HG03469 (cell line): ENCODE results near the gene HERC5.
"Not testable (repeated sequence)": the region's sequence is repeated elsewhere in the genome, so short reads cannot be mapped to it uniquely, and the experiment has no call there.

Experiments
- ATAC-seq: cut with Tn5 transposase; IDR thresholded peaks from one replicate; pipeline ENCODE4 v1.9.1; 2021; ENCODE audit warnings: mild to moderate bottlenecking, moderate library complexity, moderate number of reproducible peaks; ENCODE audit not compliant: unreplicated experiment

HERC5 gene

GRCh38 chr4:88447371-88448095, 9.4 kb upstream of the HERC5 start:
- ATAC-seq, result no peak

GRCh38 chr4:88448211-88448765, 8.6 kb upstream of the HERC5 start:
- ATAC-seq, result not testable (repeated sequence)

- no peak for ATAC-seq
These were observed 8.0 kb upstream of the HERC5 start for GRCh38 chr4:88448889-88449288.

- ATAC-seq, result no peak
These were observed 7.6 kb upstream of the HERC5 start for GRCh38 chr4:88449290-88449689.

- no peak for ATAC-seq
These were observed 5.7 kb upstream of the HERC5 start for GRCh38 chr4:88451205-88451604.

- no peak for ATAC-seq
These were observed 4.0 kb upstream of the HERC5 start for GRCh38 chr4:88452912-88453311.

GRCh38 chr4:88457307-88458103, 586 bp downstream of the HERC5 start:
- ATAC-seq, result peak; percentile 21

- no peak for ATAC-seq
These were observed 1.3 kb downstream of the HERC5 start for GRCh38 chr4:88458104-88458740.

- ATAC-seq, result no peak
These were observed 8.8 kb downstream of the HERC5 start for GRCh38 chr4:88465653-88466192.

GRCh38 chr4:88467392-88467791, 10.5 kb downstream of the HERC5 start:
- no peak for ATAC-seq

- ATAC-seq, result no peak
These were observed 20.4 kb downstream of the HERC5 start for GRCh38 chr4:88477229-88477860.

GRCh38 chr4:88478247-88478646, 21.3 kb downstream of the HERC5 start:
- no peak for ATAC-seq

GRCh38 chr4:88481537-88481936, 24.6 kb downstream of the HERC5 start:
- no peak for ATAC-seq

- no peak for ATAC-seq
These were observed 32.3 kb downstream of the HERC5 start for GRCh38 chr4:88489100-88489761.

- no peak for ATAC-seq
These were observed 41.0 kb downstream of the HERC5 start for GRCh38 chr4:88497859-88498409.

GRCh38 chr4:88503344-88503743, 46.4 kb downstream of the HERC5 start:
- no peak for ATAC-seq

- ATAC-seq, result no peak
These were observed 54.3 kb downstream of the HERC5 start for GRCh38 chr4:88511236-88511635.

- ATAC-seq, result no peak
These were observed 57.9 kb downstream of the HERC5 start for GRCh38 chr4:88514557-88515511.

GRCh38 chr4:88516746-88517145, 59.8 kb downstream of the HERC5 start:
- ATAC-seq, result no peak
